T-cell (primary cell): ENCODE data around the gene CCDC40. TPM values are rescaled to one million over a fixed set of nuclear protein-coding genes. Genes with fewer than 3 reads are reported as not detected.

Source experiments
- ATAC-seq, 4 experiments: fragments of 200-7000 bp in 3 of 4; fragments of 150-1000 bp in 1 of 4; cut with Tn5 transposase; replicated peaks in 1 of 4; 1 replicate in 3 of 4; 2 replicates in 1 of 4; pipeline ENCODE4 v1.10.0; 2021; ENCODE audit warnings: moderate library complexity in 3 of 4, mild to moderate bottlenecking in 2 of 4, moderate number of reproducible peaks in 1 of 4
- CTCF ChIA-PET, 2 donors: fragments of 300-600 bp; sonication (Branson Sonifier 250); formaldehyde crosslinking; loops; one replicate each; lab custom pipeline; 2022; ENCODE audit warnings: antibody characterized with exemption in 2 of 2; lab: Charles Lee
- POLR2A ChIA-PET, 2 donors: fragments of 300-600 bp; sonication (Branson Sonifier 250); formaldehyde crosslinking; loops; one replicate each; lab custom pipeline; 2022; ENCODE audit warnings: antibody characterized with exemption in 2 of 2; lab: Charles Lee
- DNase-seq, 35 experiments: peaks; one replicate each; pipeline versions ENCODE4 v3.0.0 to v3.0.0-alpha.2; 2013 to 2023
- H3K27ac ChIP-seq: one replicate; pipeline ENCODE4 v1.5.1; 2013; ENCODE audit warnings: low read length
- H3K27me3 ChIP-seq, 2 experiments: replicated peaks in 1 of 2; 1 replicate in 1 of 2; 2 replicates in 1 of 2; pipeline versions ENCODE4 v1.6.1 to v1.7.0; 2013; ENCODE audit warnings: low read length in 1 of 2, mixed read lengths in 1 of 2; ENCODE audit not compliant: control insufficient read depth in 2 of 2, insufficient read depth in 2 of 2; ENCODE audit errors: extremely low read depth in 1 of 2
- H3K36me3 ChIP-seq, 2 donors: 1 replicate in 1 of 2; 2 replicates in 1 of 2; pipeline versions ENCODE4 v1.6.1 to v1.7.0; 2013; ENCODE audit warnings: low read length in 1 of 2; ENCODE audit not compliant: control insufficient read depth in 2 of 2, insufficient read depth in 1 of 2; ENCODE audit errors: extremely low read depth in 1 of 2
- H3K4me1 ChIP-seq, 2 experiments: 1 replicate in 1 of 2; 2 replicates in 1 of 2; pipeline versions ENCODE4 v1.6.1 to v1.7.0; 2013; ENCODE audit warnings: low read length in 2 of 2, mixed read lengths in 1 of 2; ENCODE audit not compliant: insufficient read depth in 2 of 2, control insufficient read depth in 1 of 2; ENCODE audit errors: extremely low read depth in 1 of 2
- H3K4me3 ChIP-seq, 2 donors: 1 replicate in 1 of 2; 2 replicates in 1 of 2; pipeline versions ENCODE4 v1.5.1 to v1.7.0; 2013; ENCODE audit warnings: mild to moderate bottlenecking in 2 of 2, low read length in 1 of 2, moderate library complexity in 1 of 2; ENCODE audit not compliant: control insufficient read depth in 1 of 2; ENCODE audit errors: extremely low read depth in 1 of 2
- H3K9me3 ChIP-seq: 2 replicates; pipeline ENCODE4 v1.7.0; 2013
- H3K27ac Mint-ChIP-seq, 2 donors: one replicate each; pipeline ENCODE4 v1.8.0; 2020 to 2021; ENCODE audit warnings: mild to moderate bottlenecking in 2 of 2, mixed read lengths in 2 of 2
- H3K27me3 Mint-ChIP-seq, 2 donors: one replicate each; pipeline ENCODE4 v1.8.0; 2021 to 2022; ENCODE audit warnings: mixed read lengths in 2 of 2
- H3K36me3 Mint-ChIP-seq: one replicate; pipeline ENCODE4 v1.8.0; 2021; ENCODE audit warnings: mixed read lengths
- H3K4me1 Mint-ChIP-seq, 3 donors: one replicate each; pipeline ENCODE4 v1.8.0; 2020 to 2022; ENCODE audit warnings: mixed read lengths in 3 of 3, mild to moderate bottlenecking in 1 of 3
- H3K4me3 Mint-ChIP-seq, 3 donors: one replicate each; pipeline ENCODE4 v1.8.0; 2020 to 2022; ENCODE audit warnings: mild to moderate bottlenecking in 3 of 3, mixed read lengths in 3 of 3, moderate library complexity in 3 of 3
- H3K9me3 Mint-ChIP-seq, 3 donors: one replicate each; pipeline ENCODE4 v1.8.0; 2020 to 2022; ENCODE audit warnings: mixed read lengths in 3 of 3
- WGBS: methylation state at CpG from one replicate; pipeline ENCODE4 v1.1.5; 2013; ENCODE audit warnings: missing lambda C conversion rate; ENCODE audit not compliant: insufficient coverage; 5-methylcytosine and 5-hydroxymethylcytosine counted together
- total RNA-seq, 35 experiments: library from RNA in 6 of 35; stranded (reverse) in 6 of 35; fragments of 120-200 nt in 1 of 35; gene quantifications; one replicate each; pipeline versions ENCODE4 v1.2.1 to v1.2.4 and lab custom pipeline; 2013 to 2026

The CCDC40 gene
- total RNA-seq, 5 donors from 2014 or later (not counting 1 experiment from before 2014, with no cell fraction given), result 0.70 to 3.1 (median 1.4) TPM

DNA sequence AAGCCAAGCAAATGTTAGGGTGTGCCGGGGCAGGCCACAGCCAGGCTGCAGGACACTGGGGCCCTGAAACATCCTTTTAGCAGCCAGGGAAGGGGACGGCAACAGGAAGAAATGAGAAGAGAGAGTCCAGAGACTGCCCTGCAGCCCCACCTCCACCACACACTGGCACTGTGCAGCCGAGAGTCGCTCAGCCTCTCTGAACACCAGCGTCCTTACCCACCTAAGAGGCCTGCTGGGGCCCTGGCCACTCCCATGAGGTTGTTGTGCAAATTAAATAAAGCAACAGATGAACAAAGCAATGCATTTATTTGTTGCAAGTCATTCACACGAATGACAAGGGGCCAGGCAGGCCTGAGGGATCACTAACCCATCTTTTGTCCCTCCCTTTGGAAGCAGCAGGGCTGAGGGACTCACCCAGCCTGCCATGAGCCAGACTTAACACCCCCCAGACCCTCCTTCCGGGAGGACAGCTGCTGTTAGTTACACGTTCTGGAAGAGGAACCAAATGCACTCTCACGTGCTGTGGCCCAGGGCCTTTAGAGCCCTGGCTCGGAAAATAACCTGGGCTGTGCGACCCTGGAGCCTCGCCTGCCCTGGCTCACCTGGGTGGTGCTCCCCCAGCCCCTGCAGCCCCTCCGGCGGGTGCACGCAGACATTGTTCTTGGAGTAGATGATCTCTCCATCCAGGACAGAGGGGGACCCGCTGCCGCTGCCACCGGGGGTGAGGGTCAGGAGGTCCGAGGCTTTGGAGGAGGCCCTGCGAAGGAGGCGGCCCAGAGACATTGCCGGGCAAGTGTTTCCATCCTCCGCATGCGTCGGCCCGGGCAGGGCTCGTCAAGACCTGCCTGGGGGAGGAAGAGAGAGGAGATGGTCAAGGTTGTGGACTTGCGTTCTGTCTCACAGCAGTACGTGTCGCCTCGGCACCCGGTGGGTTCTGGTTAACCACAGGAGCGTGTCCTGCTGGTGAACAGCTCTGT, 23.4 kb upstream of the CCDC40 start:
- WGBS, result 91% methylated on average over 27 of the region's 33 CpGs
- no peak for ATAC-seq
- no peak overlapping the region for H3K27ac Mint-ChIP-seq
- Histone ChIP-seq H3K36me3 (peaks cover 0 to 2% of the 10 kb centered on the region in 2 donors), H3K4me1 (peaks cover 0 to 8% of the 10 kb centered on the region in 2 experiments), H3K4me3 (no peak overlapping the region), H3K27me3 (peaks cover 0 to 7% of the 10 kb centered on the region in 2 experiments), H3K27ac (no peak overlapping the region), H3K9me3 (no peaks in the 10 kb centered on the region)
- CTCF ChIA-PET, result no interaction called here
- no peak for DNase-seq
- peaks cover 0 to 4% (median 3%) of the 10 kb centered on the region in 3 donors for H3K4me1 Mint-ChIP-seq
- H3K9me3 Mint-ChIP-seq, result no peaks in the 10 kb centered on the region
- POLR2A ChIA-PET, result no interaction called here
- no peak overlapping the region for H3K4me3 Mint-ChIP-seq
- H3K27me3 Mint-ChIP-seq, result no peaks in the 10 kb centered on the region
- peaks cover 3% of the 10 kb centered on the region for H3K36me3 Mint-ChIP-seq

DNA sequence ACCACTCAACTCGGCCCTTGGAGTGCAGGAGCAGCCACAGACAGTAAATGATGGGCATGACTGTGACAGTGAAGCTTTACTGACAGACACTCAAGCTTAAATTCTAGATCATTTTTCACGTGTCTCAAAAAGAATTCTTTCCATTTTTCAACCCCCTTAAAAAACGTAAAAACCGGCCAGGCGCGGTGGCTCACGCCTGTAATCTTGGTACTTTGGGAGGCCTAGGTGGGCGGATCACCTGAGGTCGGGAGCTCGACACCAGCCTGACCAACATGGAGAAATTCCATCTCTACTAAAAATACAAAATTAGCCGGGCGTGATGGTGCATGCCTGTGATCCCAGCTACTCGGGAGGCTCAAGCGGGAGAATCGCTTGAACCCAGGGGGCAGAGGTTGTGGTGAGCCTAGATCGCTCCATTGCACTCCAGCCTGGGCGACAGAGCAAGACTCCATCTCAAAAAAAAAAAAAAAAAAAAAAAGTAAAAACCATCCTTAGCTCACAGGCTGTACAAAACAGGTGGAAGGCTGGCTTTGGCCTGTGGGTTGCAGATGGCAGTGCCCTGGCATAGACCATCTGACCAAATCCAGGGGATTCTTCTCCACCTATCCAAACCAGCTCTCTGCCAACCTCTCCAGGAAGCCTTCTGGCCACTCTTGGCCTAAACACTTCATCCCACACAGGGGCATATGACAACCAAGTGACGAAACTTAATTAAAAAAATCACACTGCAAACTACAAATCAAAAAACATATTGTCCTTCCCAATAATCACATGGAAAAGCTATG, 19.0 kb upstream of the CCDC40 start:
- ChIA-PET CTCF (no interaction called here), POLR2A (interaction anchor here in 1 of 2 donors (0.6 kb wide), 1 partner anchor 13 kb away, joined by 4 read pairs; no protein-coding TSS in a partner anchor)
- H3K4me3 ChIP-seq, result no peak overlapping the region
- H3K4me1 Mint-ChIP-seq, result no peaks in the 10 kb centered on the region
- H3K27me3 ChIP-seq, result peaks cover 0 to 7% of the 10 kb centered on the region in 2 experiments
- H3K9me3 ChIP-seq, result no peaks in the 10 kb centered on the region
- 84% methylated on average over 9 of the region's 18 CpGs for WGBS
- H3K27me3 Mint-ChIP-seq, result no peaks in the 10 kb centered on the region
- H3K36me3 ChIP-seq, result no peaks in the 10 kb centered on the region
- no peak for DNase-seq
- no peak overlapping the region for H3K4me3 Mint-ChIP-seq
- H3K27ac ChIP-seq, result no peak overlapping the region
- peaks cover 3% of the 10 kb centered on the region for H3K36me3 Mint-ChIP-seq
- H3K4me1 ChIP-seq, result no peaks in the 10 kb centered on the region
- ATAC-seq, result no peak
- H3K27ac Mint-ChIP-seq, result no peak overlapping the region
- no peaks in the 10 kb centered on the region for H3K9me3 Mint-ChIP-seq

- Mint-ChIP-seq H3K4me1 (no peaks in the 10 kb centered on the region), H3K4me3 (no peak overlapping the region), H3K9me3 (no peaks in the 10 kb centered on the region), H3K36me3 (no peaks in the 10 kb centered on the region), H3K27me3 (no peaks in the 10 kb centered on the region), H3K27ac (no peak overlapping the region)
- ChIA-PET POLR2A (no interaction called here), CTCF (no interaction called here)
- ATAC-seq (no peak), DNase-seq (no peak)
- H3K36me3 ChIP-seq, result no peaks in the 10 kb centered on the region
- H3K9me3 ChIP-seq, result no peaks in the 10 kb centered on the region
- no peak overlapping the region for H3K4me3 ChIP-seq
- peaks cover 0 to 2% of the 10 kb centered on the region in 2 experiments for H3K27me3 ChIP-seq
- 91% methylated on average over 12 of the region's 21 CpGs for WGBS
- no peaks in the 10 kb centered on the region for H3K4me1 ChIP-seq
- H3K27ac ChIP-seq, result no peak overlapping the region
These were observed 17.4 kb upstream of the CCDC40 start for GRCh38 chr17:80018917-80019651.

GRCh38 chr17:80021600-80021999, 14.8 kb upstream of the CCDC40 start:
- H3K4me1 Mint-ChIP-seq, result no peaks in the 10 kb centered on the region
- POLR2A ChIA-PET, result no interaction called here
- H3K36me3 Mint-ChIP-seq, result no peaks in the 10 kb centered on the region
- H3K27me3 ChIP-seq, result peaks cover 0 to 4% of the 10 kb centered on the region in 2 experiments
- CTCF ChIA-PET, result no interaction called here
- H3K4me3 ChIP-seq, result no peak overlapping the region
- H3K27me3 Mint-ChIP-seq, result no peaks in the 10 kb centered on the region
- DNase-seq (no peak), ATAC-seq (no peak)
- H3K36me3 ChIP-seq, result no peaks in the 10 kb centered on the region
- no peak overlapping the region for H3K27ac Mint-ChIP-seq
- H3K9me3 Mint-ChIP-seq, result no peaks in the 10 kb centered on the region
- no peak overlapping the region for H3K27ac ChIP-seq
- H3K9me3 ChIP-seq, result no peaks in the 10 kb centered on the region
- H3K4me3 Mint-ChIP-seq, result no peak overlapping the region
- H3K4me1 ChIP-seq, result no peaks in the 10 kb centered on the region
- WGBS, result 100% methylated on average over 1 of the region's 2 CpGs

GRCh38 chr17:80023481-80024205, 12.8 kb upstream of the CCDC40 start:
- Histone ChIP-seq H3K4me3 (no peak overlapping the region), H3K27me3 (peaks cover 0 to 4% of the 10 kb centered on the region in 2 experiments), H3K9me3 (no peaks in the 10 kb centered on the region), H3K36me3 (no peaks in the 10 kb centered on the region), H3K4me1 (no peaks in the 10 kb centered on the region), H3K27ac (no peak overlapping the region)
- Mint-ChIP-seq H3K36me3 (no peaks in the 10 kb centered on the region), H3K4me3 (no peak overlapping the region), H3K27me3 (no peaks in the 10 kb centered on the region), H3K4me1 (no peaks in the 10 kb centered on the region), H3K9me3 (no peaks in the 10 kb centered on the region), H3K27ac (no peak overlapping the region)
- ATAC-seq, result no peak
- DNase-seq, result no peak
- WGBS, result 97% methylated on average over 43 of the region's 43 CpGs
- ChIA-PET POLR2A (no interaction called here), CTCF (no interaction called here)
